WTC11 (cell line): ENCODE results near the gene AWAT1. TPM values are rescaled to one million over a fixed set of nuclear protein-coding genes. Genes with fewer than 3 reads are reported as not detected.

Source experiments
- ATAC-seq: fragments of 200-7000 bp; cut with Tn5 transposase; 2 replicates; pipeline ENCODE4 v1.10.0; 2021; ENCODE audit warnings: mild to moderate bottlenecking, moderate library complexity
- CTCF ChIA-PET: fragments of 300-600 bp; sonication (Branson Sonifier 250); formaldehyde crosslinking; loops from one replicate; lab custom pipeline; 2021; ENCODE audit warnings: antibody characterized with exemption; lab: Charles Lee
- POLR2A ChIA-PET: fragments of 350-600 bp; sonication (Branson Sonifier 250); formaldehyde crosslinking; loops from one replicate; lab custom pipeline; 2021; ENCODE audit warnings: antibody characterized with exemption; lab: Charles Lee
- DNase-seq: peaks from one replicate; pipeline ENCODE4 v3.0.0; 2021; ENCODE audit warnings: low spot score
- H3K27ac Mint-ChIP-seq: 2 replicates; pipeline ENCODE4 v1.8.0; 2021; ENCODE audit warnings: mixed read lengths
- H3K27me3 Mint-ChIP-seq: 2 replicates; pipeline ENCODE4 v1.8.0; 2021; ENCODE audit warnings: low read depth, mild to moderate bottlenecking, moderate library complexity, mixed read lengths
- H3K36me3 Mint-ChIP-seq: 2 replicates; pipeline ENCODE4 v1.8.0; 2021; ENCODE audit warnings: mixed read lengths
- H3K4me1 Mint-ChIP-seq: 2 replicates; pipeline ENCODE4 v1.8.0; 2022; ENCODE audit warnings: mixed read lengths
- H3K4me3 Mint-ChIP-seq: 2 replicates; pipeline ENCODE4 v1.8.0; 2021; ENCODE audit warnings: mild to moderate bottlenecking, moderate library complexity, mixed read lengths
- H3K9me3 Mint-ChIP-seq: 2 replicates; pipeline ENCODE4 v1.8.0; 2021; ENCODE audit warnings: mixed read lengths
- JAZF1 ChIP-seq: fragments of 250-450 bp; sonication (Bioruptor Pico); IDR thresholded peaks from 2 replicates; pipeline ENCODE4 v1.9.0; 2021; ENCODE audit warnings: moderate library complexity, mild to moderate bottlenecking, inconsistent platforms
- MXD4 ChIP-seq: fragments of 250-450 bp; sonication (Bioruptor Pico); IDR thresholded peaks from 2 replicates; pipeline ENCODE4 v1.8.0; 2021; ENCODE audit warnings: mild to moderate bottlenecking, moderate library complexity, borderline replicate concordance
- MYBL2 ChIP-seq: sonication (generic); formaldehyde crosslinking; IDR thresholded peaks from 2 replicates; pipeline ENCODE4 v1.8.1; 2023; ENCODE audit warnings: mild to moderate bottlenecking, moderate library complexity, missing genetic modification reagents
- OVOL2 ChIP-seq: fragments of 250-450 bp; sonication (Bioruptor Pico); IDR thresholded peaks from 2 replicates; pipeline ENCODE4 v1.9.0; 2021; ENCODE audit warnings: mild to moderate bottlenecking, borderline replicate concordance
- RELA ChIP-seq: sonication (generic); formaldehyde crosslinking; IDR thresholded peaks from 2 replicates; pipeline ENCODE4 v1.8.1; 2022; ENCODE audit warnings: missing genetic modification reagents, mild to moderate bottlenecking, borderline replicate concordance
- RORB ChIP-seq: fragments of 250-450 bp; sonication (Bioruptor Pico); IDR thresholded peaks from 2 replicates; pipeline ENCODE4 v1.9.0; 2021; ENCODE audit warnings: mild to moderate bottlenecking
- TCF7 ChIP-seq: sonication (generic); formaldehyde crosslinking; IDR thresholded peaks from 2 replicates; pipeline ENCODE4 v1.8.0; 2022; ENCODE audit warnings: mild to moderate bottlenecking, low read depth, missing genetic modification reagents, moderate library complexity
- ZBTB21 ChIP-seq: sonication (generic); formaldehyde crosslinking; IDR thresholded peaks from 2 replicates; pipeline ENCODE4 v1.8.1; 2023; ENCODE audit warnings: mild to moderate bottlenecking, missing genetic modification reagents, borderline replicate concordance
- ZNF121 ChIP-seq: sonication (generic); formaldehyde crosslinking; IDR thresholded peaks from 2 replicates; pipeline ENCODE4 v1.8.0; 2023; ENCODE audit warnings: missing genetic modification reagents
- ZNF219 ChIP-seq: sonication (generic); formaldehyde crosslinking; IDR thresholded peaks from 2 replicates; pipeline ENCODE4 v1.8.0; 2023; ENCODE audit warnings: missing genetic modification reagents, mild to moderate bottlenecking, borderline replicate concordance
- total RNA-seq: library from RNA; stranded (reverse); gene quantifications from 3 replicates; pipeline ENCODE4 v1.2.3, GENCODE V29; 2021
- TF ChIP-seq, protein P1 (sequence below): sonication (generic); formaldehyde crosslinking; IDR thresholded peaks from 2 replicates; pipeline ENCODE4 v1.8.1; 2022; ENCODE audit warnings: low read depth, missing genetic modification reagents, borderline replicate concordance
- TF ChIP-seq, protein P2 (sequence below): sonication (generic); formaldehyde crosslinking; IDR thresholded peaks from 2 replicates; pipeline ENCODE4 v1.8.0; 2023; ENCODE audit warnings: missing genetic modification reagents
- TF ChIP-seq, protein P3 (sequence below): sonication (generic); formaldehyde crosslinking; IDR thresholded peaks from 2 replicates; pipeline ENCODE4 v1.8.1; 2023; ENCODE audit warnings: mild to moderate bottlenecking, missing genetic modification reagents
- TF ChIP-seq, protein P4 (sequence below): fragments of 250-450 bp; sonication (Bioruptor Pico); IDR thresholded peaks from 2 replicates; pipeline ENCODE4 v1.9.0; 2021; ENCODE audit warnings: mild to moderate bottlenecking, borderline replicate concordance
- TF ChIP-seq, protein P5 (sequence below): sonication (generic); formaldehyde crosslinking; conservative IDR thresholded peaks from 2 replicates; pipeline ENCODE4 v1.8.1; 2022; ENCODE audit warnings: mild to moderate bottlenecking, missing genetic modification reagents
- TF ChIP-seq, protein P6 (sequence below): fragments of 250-450 bp; sonication (Bioruptor Pico); IDR thresholded peaks from 2 replicates; pipeline ENCODE4 v2.1.2; 2022; ENCODE audit warnings: mild to moderate bottlenecking, moderate library complexity
- TF ChIP-seq, protein P7 (sequence below): sonication (generic); formaldehyde crosslinking; IDR thresholded peaks from 2 replicates; pipeline ENCODE4 v1.8.1; 2023; ENCODE audit warnings: mild to moderate bottlenecking, moderate library complexity, missing genetic modification reagents

The AWAT1 gene
- total RNA-seq, 1 experiment from 2014 or later = not detected

DNA sequence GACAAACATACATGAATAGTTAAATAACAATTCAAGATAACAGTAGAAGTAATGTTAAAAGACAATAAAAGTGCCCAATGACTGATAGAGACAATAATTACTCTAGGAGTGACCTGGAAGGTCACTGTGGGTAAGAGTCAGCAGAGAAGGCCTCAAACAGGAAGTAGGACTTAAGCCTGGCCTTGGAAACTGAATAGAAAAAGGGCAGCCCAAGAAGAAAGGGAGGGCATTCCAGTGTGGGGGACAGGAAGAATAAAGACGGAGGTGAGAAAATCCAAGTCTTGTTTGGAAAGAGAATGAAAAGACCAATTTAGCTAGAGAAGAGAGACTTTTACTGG lies 19.6 kb downstream of the AWAT1 start (continued):
- TF ChIP-seq, protein P1, sequence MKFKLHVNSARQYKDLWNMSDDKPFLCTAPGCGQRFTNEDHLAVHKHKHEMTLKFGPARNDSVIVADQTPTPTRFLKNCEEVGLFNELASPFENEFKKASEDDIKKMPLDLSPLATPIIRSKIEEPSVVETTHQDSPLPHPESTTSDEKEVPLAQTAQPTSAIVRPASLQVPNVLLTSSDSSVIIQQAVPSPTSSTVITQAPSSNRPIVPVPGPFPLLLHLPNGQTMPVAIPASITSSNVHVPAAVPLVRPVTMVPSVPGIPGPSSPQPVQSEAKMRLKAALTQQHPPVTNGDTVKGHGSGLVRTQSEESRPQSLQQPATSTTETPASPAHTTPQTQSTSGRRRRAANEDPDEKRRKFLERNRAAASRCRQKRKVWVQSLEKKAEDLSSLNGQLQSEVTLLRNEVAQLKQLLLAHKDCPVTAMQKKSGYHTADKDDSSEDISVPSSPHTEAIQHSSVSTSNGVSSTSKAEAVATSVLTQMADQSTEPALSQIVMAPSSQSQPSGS (CRISPR knock-in tag) = no peak
- no peak for TF ChIP-seq JAZF1 (CRISPR knock-in tag)
- TF ChIP-seq, protein P2, sequence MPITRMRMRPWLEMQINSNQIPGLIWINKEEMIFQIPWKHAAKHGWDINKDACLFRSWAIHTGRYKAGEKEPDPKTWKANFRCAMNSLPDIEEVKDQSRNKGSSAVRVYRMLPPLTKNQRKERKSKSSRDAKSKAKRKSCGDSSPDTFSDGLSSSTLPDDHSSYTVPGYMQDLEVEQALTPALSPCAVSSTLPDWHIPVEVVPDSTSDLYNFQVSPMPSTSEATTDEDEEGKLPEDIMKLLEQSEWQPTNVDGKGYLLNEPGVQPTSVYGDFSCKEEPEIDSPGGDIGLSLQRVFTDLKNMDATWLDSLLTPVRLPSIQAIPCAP (CRISPR knock-in tag) = no peak
- TF ChIP-seq, protein P3, sequence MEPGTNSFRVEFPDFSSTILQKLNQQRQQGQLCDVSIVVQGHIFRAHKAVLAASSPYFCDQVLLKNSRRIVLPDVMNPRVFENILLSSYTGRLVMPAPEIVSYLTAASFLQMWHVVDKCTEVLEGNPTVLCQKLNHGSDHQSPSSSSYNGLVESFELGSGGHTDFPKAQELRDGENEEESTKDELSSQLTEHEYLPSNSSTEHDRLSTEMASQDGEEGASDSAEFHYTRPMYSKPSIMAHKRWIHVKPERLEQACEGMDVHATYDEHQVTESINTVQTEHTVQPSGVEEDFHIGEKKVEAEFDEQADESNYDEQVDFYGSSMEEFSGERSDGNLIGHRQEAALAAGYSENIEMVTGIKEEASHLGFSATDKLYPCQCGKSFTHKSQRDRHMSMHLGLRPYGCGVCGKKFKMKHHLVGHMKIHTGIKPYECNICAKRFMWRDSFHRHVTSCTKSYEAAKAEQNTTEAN = no peak
- TF ChIP-seq ZNF121 (CRISPR knock-in tag) = no peak
- TF ChIP-seq, protein P4, sequence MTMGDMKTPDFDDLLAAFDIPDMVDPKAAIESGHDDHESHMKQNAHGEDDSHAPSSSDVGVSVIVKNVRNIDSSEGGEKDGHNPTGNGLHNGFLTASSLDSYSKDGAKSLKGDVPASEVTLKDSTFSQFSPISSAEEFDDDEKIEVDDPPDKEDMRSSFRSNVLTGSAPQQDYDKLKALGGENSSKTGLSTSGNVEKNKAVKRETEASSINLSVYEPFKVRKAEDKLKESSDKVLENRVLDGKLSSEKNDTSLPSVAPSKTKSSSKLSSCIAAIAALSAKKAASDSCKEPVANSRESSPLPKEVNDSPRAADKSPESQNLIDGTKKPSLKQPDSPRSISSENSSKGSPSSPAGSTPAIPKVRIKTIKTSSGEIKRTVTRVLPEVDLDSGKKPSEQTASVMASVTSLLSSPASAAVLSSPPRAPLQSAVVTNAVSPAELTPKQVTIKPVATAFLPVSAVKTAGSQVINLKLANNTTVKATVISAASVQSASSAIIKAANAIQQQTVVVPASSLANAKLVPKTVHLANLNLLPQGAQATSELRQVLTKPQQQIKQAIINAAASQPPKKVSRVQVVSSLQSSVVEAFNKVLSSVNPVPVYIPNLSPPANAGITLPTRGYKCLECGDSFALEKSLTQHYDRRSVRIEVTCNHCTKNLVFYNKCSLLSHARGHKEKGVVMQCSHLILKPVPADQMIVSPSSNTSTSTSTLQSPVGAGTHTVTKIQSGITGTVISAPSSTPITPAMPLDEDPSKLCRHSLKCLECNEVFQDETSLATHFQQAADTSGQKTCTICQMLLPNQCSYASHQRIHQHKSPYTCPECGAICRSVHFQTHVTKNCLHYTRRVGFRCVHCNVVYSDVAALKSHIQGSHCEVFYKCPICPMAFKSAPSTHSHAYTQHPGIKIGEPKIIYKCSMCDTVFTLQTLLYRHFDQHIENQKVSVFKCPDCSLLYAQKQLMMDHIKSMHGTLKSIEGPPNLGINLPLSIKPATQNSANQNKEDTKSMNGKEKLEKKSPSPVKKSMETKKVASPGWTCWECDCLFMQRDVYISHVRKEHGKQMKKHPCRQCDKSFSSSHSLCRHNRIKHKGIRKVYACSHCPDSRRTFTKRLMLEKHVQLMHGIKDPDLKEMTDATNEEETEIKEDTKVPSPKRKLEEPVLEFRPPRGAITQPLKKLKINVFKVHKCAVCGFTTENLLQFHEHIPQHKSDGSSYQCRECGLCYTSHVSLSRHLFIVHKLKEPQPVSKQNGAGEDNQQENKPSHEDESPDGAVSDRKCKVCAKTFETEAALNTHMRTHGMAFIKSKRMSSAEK = no peak
- TF ChIP-seq, protein P5, sequence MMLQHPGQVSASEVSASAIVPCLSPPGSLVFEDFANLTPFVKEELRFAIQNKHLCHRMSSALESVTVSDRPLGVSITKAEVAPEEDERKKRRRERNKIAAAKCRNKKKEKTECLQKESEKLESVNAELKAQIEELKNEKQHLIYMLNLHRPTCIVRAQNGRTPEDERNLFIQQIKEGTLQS (CRISPR knock-in tag) = no peak
- TF ChIP-seq ZNF219 (CRISPR knock-in tag) = no peak
- TF ChIP-seq MXD4 = no peak

DNA sequence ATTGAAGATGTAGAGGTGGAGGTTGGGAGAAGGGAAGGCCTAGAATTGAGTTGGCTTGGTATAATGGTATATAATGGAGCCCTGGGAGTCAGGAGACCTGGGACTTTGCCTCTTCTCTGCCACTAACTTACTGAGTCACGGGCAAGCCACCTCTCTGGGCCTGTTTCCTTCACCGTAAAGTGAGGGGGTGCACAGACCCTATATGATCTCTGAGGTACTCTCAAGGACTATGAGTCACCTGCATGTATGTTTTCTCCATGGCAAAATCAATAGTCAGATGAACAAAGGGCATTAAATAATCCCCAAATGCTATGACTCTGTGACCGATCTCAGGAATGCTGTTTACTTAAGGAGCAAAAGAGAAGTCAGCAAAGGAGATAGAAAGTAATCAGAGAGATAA lies 20.5 kb downstream of the AWAT1 start:
- Mint-ChIP-seq H3K4me3 (no peak overlapping the region), H3K27ac (no peak overlapping the region), H3K4me1 (peaks cover 25% of the 10 kb centered on the region), H3K27me3 (no peaks in the 10 kb centered on the region; the same call in 1 of the 2 replicates), H3K36me3 (no peaks in the 10 kb centered on the region), H3K9me3 (no peaks in the 10 kb centered on the region; the same call in 1 of the 2 replicates)
- no peak for DNase-seq
- CTCF ChIA-PET = no interaction called here
- no peak for ATAC-seq
- TF ChIP-seq, protein P6, sequence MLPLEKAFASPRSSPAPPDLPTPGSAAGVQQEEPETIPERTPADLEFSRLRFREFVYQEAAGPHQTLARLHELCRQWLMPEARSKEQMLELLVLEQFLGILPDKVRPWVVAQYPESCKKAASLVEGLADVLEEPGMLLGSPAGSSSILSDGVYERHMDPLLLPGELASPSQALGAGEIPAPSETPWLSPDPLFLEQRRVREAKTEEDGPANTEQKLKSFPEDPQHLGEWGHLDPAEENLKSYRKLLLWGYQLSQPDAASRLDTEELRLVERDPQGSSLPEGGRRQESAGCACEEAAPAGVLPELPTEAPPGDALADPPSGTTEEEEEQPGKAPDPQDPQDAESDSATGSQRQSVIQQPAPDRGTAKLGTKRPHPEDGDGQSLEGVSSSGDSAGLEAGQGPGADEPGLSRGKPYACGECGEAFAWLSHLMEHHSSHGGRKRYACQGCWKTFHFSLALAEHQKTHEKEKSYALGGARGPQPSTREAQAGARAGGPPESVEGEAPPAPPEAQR = no peak
- TF ChIP-seq ZBTB21 (no peak), OVOL2 (CRISPR knock-in tag) (no peak), TCF7 (CRISPR knock-in tag) (no peak), RORB (CRISPR knock-in tag) (no peak), MYBL2 (CRISPR knock-in tag) (no peak), RELA (CRISPR knock-in tag) (no peak)
- TF ChIP-seq, protein P7, sequence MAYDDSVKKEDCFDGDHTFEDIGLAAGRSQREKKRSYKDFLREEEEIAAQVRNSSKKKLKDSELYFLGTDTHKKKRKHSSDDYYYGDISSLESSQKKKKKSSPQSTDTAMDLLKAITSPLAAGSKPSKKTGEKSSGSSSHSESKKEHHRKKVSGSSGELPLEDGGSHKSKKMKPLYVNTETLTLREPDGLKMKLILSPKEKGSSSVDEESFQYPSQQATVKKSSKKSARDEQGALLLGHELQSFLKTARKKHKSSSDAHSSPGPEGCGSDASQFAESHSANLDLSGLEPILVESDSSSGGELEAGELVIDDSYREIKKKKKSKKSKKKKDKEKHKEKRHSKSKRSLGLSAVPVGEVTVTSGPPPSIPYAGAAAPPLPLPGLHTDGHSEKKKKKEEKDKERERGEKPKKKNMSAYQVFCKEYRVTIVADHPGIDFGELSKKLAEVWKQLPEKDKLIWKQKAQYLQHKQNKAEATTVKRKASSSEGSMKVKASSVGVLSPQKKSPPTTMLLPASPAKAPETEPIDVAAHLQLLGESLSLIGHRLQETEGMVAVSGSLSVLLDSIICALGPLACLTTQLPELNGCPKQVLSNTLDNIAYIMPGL (CRISPR knock-in tag) = no peak
- POLR2A ChIA-PET = no interaction called here
